ENCODE measurements around the gene FBXO48.
"Not testable (repeated sequence)": the region's sequence is repeated elsewhere in the genome, so short reads cannot be mapped to it uniquely, and the experiment has no call there.

FBXO48 gene, protein sequence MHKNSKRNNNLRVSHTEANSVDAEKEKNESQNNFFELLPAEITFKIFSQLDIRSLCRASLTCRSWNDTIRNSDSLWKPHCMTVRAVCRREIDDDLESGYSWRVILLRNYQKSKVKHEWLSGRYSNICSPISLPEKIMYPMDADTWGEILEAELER

DNA sequence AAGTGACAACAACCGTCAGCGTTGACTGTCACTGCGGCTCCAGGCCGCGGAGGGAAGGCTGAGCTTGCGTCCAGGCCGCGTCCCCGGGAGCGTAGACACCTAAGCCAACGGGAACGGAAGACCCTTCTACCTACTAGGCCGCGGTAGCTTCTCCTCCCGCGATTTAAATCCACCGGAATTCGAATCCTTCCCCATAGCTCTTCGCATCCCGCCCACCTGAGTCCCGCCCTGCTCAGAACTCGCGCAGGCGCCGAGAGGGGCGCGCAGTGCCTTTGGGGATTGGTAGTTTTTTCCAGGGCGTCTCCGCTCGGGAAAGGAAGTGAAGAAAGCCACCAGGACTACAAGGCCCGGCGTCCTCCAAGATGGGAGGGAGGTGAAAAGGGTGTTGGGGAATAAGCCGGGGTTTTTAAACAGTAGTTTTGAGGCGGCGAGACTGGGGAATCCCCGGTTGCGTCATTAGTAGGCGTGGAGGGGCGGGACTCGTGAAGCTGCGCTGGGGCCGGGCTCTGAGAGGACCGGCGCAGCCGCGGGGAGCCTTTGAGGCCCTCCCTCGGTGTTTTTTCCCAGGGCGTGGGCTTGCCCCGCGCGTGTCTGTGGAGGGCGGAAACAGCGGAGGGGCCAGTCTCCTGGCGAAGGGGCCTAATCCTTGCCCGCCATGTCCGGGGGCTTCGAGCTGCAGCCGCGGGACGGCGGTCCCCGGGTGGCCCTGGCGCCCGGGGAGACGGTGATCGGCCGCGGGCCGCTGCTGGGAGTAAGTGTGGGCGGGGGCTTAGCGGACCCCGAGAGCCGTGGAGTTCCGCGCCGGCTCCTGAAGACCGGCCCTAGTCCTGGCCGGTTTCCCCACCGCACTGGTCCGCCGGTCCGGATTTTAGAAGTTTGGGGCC lies at the start of gene FBXO48, which contains the start of gene APLF:
Gene FBXO48, minus strand, starts transcription at position 218 of the 884 bp plus-strand sequence. CDS start 2,149 bp downstream, outside the sequence.
Gene APLF, plus strand, starts transcription at position 509 of the 884 bp plus-strand sequence. Its CDS starts 147 bp downstream, at position 656.
- in situ Hi-C loops (cut with HindIII; ENCODE audit: low sequenced_read_pairs), result no loop called here

DNA sequence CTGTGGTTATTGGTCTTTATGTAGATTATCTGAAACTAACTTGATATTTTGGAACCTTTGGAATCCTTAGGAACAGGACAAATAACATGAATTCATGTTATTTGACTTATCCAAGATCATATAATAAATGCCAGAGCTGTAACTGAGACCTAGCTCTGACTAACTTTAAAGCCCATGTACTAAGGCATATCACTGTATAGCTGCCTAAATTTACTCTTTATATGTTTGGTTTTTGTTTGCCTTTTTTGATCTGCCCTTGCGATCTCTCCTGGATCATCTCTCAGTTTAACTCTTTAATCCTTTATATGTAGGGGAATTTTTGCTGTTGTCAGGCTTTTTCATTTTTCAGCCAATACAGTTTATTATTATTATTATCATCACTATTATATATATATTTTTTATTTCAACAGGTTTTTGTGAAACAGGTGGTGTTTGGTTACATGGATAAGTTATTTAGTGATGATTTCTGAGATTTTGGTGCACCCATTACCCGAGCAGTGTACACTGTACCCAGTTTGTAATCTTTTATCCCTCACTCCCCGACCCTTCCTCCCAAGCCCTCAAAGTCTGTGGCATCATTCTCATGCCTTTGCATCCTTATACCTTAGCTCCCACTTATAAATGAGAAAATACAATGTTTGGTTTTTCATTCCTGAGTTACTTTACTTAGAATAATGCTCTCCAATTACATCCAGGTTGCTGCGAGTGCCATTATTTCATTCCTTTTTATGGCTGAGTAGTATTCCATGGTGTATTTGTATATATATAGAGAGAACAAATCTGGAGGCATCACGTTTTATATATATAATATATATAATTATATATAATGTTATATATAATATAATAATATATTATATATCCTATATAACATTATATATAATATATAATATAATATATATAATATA lies 49.2 kb upstream of the FBXO48 start:
- in situ Hi-C loops (cut with HindIII; ENCODE audit: low sequenced_read_pairs), result no loop called here

DNA sequence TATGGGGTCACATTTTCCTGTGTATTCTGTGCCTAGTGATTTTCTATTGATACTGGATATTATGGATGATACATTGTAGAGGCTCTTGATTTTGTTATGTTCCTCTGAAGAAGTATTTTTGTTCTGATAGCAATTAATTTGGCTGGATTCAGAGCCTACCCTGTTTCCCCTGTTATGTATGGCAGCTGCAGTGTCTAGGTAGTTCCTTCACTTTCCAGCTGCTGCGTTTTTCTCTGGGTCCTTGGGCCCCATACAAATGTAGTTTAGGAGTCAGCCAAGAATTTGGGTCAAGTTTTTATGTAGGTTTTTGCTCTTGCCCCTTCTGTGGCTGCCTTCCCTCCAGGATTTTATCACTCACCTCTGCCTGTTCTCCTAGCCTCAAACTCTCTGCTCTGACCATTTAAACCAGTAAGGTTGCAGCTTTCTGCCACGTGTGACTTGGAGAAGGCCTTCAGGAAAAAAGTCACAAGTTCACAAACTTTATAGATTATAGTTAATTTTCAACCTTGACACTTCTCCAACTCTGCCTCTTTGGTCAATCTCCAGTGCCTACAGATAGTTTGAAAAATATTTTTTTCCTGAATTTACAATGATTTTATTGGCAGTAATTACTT lies 47.3 kb upstream of the FBXO48 start:
- in situ Hi-C loops (cut with HindIII; ENCODE audit: low sequenced_read_pairs), result no loop called here

DNA sequence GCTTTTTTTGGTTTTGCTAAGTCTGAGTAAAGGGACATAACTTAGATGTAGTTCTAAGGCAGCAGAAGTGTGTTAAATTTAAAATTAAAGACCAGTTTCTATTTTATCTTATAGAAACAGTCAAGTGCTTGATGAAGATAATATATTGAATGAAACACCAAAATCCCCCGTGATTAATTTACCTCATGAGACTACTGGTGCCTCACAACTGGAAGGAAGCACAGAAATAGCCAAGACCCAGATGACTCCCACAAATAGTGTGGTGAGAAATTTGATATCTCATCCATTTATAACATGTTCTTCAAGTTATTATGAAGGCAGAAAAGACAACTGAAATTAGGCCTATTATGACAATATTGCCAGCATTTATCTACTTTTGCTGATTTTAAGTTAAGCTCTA lies 45.9 kb upstream of the FBXO48 start:
- in situ Hi-C loops (cut with HindIII; ENCODE audit: low sequenced_read_pairs), result no loop called here

DNA sequence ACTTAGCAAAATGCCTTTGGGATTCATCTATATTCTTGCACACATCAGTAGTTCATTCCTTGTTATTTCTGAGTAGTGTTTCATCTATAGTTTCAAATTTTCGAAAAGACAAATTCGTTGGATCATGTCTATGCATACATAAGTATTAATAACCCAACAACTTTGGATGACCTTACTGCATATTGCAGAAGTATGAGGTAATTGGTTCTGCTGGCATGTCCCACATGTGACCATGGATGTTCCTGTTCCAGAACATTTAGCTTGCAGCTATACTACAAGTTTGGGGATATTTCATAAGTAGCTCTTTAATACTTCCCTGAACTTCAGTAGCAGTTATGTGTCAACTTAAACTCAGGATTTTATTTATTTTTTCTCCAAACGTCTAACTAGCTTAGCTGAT lies 45.2 kb upstream of the FBXO48 start:
- in situ Hi-C loops (cut with HindIII; ENCODE audit: low sequenced_read_pairs), result no loop called here

DNA sequence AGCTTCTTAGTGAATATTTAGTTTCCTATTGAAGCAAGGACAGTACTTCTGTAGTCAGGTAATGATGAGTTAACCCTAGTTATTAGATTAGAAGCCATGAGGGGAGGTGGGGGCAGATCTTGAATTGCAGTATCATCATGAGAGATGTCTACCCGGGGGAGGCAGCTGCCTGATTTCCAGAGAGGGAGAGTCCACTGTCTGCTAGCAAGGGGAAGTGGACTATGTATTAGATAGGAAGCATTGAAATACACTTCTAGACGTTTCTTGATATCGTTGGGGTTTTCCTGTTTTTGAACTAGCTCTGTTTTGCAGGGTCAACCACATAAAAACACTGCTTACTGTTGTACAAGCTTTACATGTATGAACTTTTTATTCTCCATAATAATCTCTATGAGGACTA lies 39.1 kb upstream of the FBXO48 start:
- in situ Hi-C loops (cut with HindIII; ENCODE audit: low sequenced_read_pairs), result no loop called here

DNA sequence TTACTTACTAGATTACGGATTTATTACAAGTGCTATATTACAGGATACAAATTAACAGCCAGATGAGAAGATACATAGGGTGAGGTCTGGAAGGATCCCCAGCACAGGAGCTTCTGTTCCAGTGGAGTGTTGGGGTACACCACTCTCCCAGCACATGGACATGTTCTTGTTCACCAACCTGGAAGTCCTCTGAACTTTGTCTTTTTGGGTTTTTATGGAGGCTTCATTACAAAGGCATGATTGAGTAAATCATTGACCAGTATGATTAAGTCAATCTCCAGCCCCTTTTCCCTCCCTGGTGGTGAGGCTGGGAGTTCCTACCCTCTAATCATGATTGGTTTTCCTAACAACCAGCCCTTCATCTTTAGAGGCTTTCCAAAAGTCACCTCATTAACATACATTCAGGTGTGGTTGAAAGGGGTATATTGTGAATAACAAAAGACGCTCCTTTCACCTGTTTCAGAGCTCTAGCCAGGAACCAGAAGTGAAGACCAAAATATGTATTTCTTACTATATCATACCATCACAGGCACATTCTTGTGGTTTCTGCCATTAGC lies 38.6 kb upstream of the FBXO48 start:
- in situ Hi-C loops (cut with HindIII; ENCODE audit: low sequenced_read_pairs), result no loop called here

DNA sequence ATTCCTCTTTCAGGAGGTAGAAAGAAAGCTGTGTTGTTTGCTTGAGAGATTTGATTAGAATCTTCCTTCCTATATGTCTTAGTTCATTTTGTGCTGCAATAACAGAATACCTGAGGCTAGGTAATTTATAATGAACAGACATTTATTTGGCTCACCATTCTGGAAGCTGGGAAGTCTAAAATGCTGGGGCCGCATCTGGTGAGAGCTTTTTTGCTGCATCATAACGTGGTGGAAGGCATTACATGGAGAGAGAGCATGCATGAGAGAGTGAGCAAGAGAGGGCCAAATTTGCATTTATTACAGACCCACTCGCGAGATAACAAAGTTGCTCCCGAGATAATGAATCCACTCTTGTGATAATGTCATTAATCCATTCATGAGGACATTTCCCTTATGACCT lies 34.7 kb upstream of the FBXO48 start:
- in situ Hi-C loops (cut with HindIII; ENCODE audit: low sequenced_read_pairs), result no loop called here

DNA sequence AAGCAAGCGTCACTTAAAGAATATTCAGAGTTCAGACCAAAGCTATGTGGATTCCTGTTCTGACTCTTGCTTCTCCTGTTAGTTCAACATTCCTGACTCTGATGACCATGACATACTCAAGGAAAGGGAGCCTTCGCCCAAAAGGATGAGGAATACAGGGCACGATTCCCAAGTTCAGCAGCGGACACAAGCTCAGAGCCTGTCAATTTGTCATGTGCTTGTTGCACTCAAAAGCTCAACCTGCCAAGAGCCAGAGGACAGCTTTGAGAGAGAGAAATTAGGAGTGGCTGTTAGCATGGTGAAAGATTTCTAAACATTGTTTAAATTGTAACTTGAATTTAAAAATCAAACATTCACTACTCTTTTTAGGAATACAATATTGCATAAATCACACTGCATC lies 33.6 kb upstream of the FBXO48 start:
- in situ Hi-C loops (cut with HindIII; ENCODE audit: low sequenced_read_pairs), result no loop called here

DNA sequence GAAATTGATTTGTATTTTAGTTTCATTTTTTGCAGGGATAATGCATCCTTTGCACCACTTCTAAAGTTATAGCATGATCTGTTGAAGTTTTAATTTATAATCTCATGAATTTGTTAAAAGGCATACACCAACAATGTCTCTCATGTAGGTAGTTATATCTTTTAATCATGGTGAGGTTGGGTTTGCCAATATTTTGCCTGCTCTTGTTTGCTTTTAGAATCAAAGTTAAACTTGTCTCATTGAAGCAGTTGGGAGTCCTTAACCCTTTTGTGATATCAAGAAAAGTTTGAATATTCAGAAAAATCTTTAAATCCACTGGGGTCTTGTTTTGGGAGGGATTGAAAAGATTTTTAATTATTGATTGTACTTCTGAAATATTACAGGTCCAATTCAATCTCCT lies 32.0 kb upstream of the FBXO48 start:
- in situ Hi-C loops (cut with HindIII; ENCODE audit: low sequenced_read_pairs), result no loop called here

DNA sequence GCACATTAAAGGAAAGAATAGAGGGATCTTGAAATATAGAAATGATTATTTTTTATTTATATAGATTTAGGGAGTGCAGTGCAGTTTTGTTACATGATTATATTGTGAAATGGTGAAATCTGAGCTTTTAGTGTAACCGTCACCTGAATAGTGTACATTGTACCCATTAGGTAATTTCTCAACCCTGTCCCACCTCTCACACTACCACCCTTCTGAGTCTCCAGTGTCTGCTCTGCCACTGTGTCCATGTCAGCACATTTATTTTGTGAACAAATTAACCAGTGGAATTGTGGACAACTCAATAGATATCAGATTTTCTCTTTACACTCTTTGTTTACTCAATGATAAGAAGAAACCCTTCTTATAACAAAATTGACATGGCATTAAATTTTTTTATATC lies 24.5 kb upstream of the FBXO48 start:
- in situ Hi-C loops (cut with HindIII; ENCODE audit: low sequenced_read_pairs), result no loop called here

DNA sequence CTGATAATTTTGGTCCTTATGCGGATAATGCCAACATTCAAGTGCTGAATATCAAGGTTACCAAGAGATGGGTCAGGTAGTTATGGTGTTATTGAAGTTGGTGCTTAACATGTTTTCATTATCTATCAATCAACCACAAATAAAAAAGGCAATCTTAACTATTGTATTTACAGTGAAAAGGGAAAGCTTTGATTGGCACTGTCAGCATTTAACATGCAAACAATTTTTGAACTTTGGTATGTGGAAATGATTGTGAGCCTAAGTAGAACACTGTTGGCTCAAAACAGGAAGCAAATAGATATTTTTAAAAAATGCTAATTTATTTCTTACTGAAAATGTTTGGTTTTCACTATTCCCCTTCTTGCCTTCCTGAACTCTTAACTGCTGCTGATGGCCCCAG lies 22.2 kb upstream of the FBXO48 start:
- in situ Hi-C loops (cut with HindIII; ENCODE audit: low sequenced_read_pairs), result no loop called here

DNA sequence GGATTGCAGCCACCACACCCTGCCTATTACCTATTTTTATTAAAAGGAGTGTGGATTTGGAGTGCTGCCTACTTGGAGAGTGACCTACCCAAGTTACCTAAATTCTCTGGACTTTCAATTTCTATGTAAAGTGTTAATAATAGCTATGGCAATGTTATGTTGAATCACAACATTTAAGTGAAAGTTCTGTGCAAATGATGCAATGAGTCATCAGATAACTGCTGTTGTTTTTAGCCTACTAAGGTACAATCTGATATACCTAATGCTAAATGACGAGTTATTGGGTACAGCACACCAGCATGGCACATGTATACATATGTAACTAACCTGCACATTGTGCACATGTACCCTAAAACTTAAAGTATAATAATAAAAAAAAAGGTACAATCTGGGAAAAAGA lies 21.5 kb upstream of the FBXO48 start:
- in situ Hi-C loops (cut with HindIII; ENCODE audit: low sequenced_read_pairs), result not testable (repeated sequence)

DNA sequence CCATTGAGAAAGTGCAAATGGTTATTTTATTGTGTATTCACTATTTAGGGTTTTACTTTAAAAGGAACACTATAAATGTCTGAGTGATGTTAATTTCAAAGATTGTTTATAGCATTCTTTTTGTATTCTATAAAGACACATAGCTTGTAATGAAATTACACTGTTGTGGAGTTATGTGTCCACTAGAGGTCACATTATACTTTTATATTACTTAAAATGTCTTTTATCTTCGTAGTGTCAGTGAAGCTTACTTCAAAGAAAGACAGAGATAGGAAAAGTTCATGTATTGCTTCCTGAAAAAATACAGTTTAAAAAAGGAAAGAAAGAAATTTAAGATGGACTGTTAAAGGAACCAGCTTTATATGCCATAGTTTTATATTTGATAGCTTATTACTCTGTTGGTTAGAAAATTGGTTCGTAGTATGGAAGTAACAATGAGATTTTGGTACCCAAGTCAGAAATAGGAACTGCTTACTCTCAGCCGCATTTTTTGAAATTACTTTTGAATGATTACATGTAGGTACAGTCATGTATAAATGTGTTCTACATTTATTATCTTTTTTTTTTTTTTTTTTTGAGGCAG lies 20.8 kb upstream of the FBXO48 start:
- in situ Hi-C loops (cut with HindIII; ENCODE audit: low sequenced_read_pairs), result no loop called here

DNA sequence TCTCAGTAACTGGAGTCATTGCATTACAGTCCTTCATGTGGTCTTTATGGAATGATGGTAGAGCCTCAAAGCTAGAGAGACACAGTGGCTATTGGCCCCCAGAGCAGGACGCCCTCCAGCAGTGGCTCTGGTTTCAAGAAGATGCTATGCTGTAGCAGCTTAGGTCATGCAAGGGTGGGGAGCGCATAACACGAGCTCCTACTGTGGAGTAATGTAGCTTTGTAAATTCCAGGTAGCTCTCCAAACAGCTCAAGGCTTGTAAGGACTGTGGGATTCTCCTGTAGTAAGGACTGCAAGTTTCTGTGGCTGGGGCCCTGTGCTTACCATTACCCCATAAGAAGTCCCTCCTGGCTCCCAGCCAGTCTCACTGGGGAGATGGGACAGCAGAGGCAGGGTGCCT lies 15.9 kb upstream of the FBXO48 start:
- in situ Hi-C loops (cut with HindIII; ENCODE audit: low sequenced_read_pairs), result no loop called here

DNA sequence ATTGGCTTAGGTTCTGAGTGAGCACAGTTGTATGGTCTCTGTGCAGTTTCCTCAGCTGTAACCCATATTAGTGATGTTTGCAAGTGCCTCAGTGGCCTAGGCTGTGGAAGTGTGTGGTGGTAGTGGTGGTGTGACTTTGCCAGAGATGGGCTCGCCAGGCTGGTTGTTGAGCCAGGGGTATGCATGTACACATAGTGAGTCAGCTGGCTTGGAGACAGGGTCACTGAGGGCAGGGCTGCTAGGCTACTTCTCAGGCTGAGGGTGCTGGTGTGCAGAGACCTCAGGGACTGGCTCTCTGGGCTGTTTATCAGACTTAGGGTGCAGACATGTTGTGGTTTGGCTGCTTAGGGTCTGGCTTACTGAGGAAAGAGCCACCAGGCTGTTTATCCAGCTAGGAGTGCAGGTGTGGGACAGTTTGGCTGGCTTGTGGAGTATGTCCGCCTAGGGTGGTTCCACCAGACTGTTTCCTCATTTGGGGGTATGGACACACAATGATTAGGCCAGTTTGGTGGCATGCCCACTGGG lies 15.3 kb upstream of the FBXO48 start:
- in situ Hi-C loops (cut with HindIII; ENCODE audit: low sequenced_read_pairs), result no loop called here

DNA sequence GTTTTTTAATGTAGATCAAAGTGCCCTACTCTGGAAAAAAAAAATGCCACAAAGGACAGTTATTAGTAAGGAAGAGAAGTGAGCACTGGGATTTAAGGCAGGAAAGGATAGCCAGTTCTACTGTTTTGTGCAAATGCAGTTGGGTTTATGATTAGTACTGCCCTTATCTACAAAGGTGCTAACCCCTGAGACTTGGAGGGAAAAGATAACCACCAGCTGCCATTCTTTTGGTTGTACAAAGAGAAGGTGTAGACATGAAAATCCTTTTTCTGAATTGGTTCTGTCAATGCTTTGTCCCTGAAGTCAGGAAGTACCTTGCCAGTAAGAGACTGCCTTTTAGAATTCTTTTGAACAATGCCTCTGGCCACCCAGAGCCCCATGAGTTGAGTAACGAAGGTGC lies 11.6 kb upstream of the FBXO48 start:
- in situ Hi-C loops (cut with HindIII; ENCODE audit: low sequenced_read_pairs), result loop anchor here (5.0 kb wide), 1 partner anchor 104 kb away; no protein-coding TSS in a partner anchor

DNA sequence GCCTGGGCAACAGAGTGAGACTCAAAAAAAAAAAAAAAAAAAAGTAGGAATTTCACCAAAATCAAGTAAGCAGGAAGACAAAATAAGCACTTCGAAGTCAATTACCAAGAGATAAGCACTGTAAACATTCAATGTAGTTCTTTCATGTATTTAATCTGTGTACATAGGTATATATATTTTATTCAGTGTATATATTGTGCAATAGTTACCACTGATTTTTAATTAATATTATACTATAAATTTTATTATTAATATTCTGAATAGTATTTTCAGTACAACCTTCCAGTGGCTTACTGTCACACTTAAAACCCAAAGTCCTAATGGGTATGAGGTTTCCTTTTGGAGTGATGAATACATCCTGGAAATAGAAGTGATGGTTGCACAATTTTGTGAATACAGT lies 9.4 kb upstream of the FBXO48 start:
- in situ Hi-C loops (cut with HindIII; ENCODE audit: low sequenced_read_pairs), result loop anchor here (5.0 kb wide), 1 partner anchor 106 kb away; no protein-coding TSS in a partner anchor

DNA sequence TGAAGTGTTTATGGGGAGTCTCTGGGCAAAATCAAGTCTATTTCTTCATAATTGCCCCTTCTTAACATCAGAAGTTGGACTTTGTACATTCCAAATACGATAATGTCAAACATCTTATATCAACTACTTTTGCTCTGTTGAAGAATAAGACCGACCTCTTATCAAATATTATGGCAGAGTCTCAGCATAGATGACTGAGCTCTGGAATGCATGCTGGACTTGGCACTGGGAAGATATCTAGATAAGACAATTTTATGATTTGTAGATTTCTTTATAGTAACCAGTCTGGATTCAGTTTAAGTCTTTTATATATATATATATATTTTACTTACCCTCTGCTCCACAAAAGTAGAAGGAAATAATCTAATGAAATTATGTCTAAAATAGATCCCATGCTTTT lies 8.5 kb upstream of the FBXO48 start:
- in situ Hi-C loops (cut with HindIII; ENCODE audit: low sequenced_read_pairs), result loop anchor here (5.0 kb wide), 1 partner anchor 107 kb away; no protein-coding TSS in a partner anchor

DNA sequence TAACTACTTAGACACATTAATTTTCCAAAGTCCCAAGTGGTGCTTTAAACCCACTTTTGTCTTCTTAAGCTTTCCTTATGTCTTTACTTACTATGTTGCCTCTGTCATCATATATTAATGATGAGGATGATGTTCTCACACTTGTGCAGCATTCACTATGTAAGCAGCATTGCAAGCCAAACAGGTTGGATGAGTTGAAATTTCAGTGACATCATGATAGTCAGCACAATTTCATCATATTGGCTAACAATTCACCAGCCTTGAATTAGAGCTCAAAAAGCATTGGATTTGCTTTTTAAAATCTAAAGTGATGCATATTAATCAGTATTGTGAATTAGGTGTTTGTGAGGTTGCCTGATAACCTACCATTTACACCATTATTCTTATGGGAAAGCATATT lies 8.0 kb upstream of the FBXO48 start:
- in situ Hi-C loops (cut with HindIII; ENCODE audit: low sequenced_read_pairs), result loop anchor here (5.0 kb wide), 1 partner anchor 107 kb away; no protein-coding TSS in a partner anchor
